H1 (cell line): ENCODE results near the gene ZNF226. TPM values are rescaled to one million over a fixed set of nuclear protein-coding genes. Genes with fewer than 3 reads are reported as not detected.

Experiments used
- CTCF ChIA-PET: fragments of 300-600 bp; sonication (Branson Sonifier 250); formaldehyde crosslinking; loops from one replicate; lab custom pipeline; 2021; ENCODE audit not compliant: partially characterized antibody; lab: Charles Lee
- POLR2A ChIA-PET: fragments of 300-600 bp; sonication (Branson Sonifier 250); formaldehyde crosslinking; loops from one replicate; lab custom pipeline; 2021; ENCODE audit warnings: inconsistent platforms; ENCODE audit not compliant: partially characterized antibody; lab: Charles Lee
- DNase-seq, 2 experiments: peaks; one replicate each; pipeline versions ENCODE4 v3.0.0 to v3.0.0-alpha.2; 2010 to 2022; ENCODE audit warnings: low spot score in 2 of 2, low read depth in 1 of 2, mixed read lengths in 1 of 2
- FAIRE-seq: peaks from 2 replicates; lab custom pipeline; 2011; peaks lifted over from hg19 to GRCh38; lab: Jason Lieb, UNC
- H2AFZ ChIP-seq: 2 replicates; pipeline ENCODE4 v1.8.1; 2012; ENCODE audit warnings: low read length, inconsistent platforms
- H2AK5ac ChIP-seq: 2 replicates; pipeline ENCODE4 v1.6.1; 2013; ENCODE audit warnings: low read depth, low read length
- H2BK120ac ChIP-seq: replicated peaks from 2 replicates; pipeline ENCODE3; 2013; ENCODE audit warnings: low read depth, low read length, inconsistent platforms
- H2BK12ac ChIP-seq: 2 replicates; pipeline ENCODE4 v1.6.1; 2013; ENCODE audit warnings: low read depth, low read length
- H2BK15ac ChIP-seq: 2 replicates; pipeline ENCODE4 v1.6.1; 2013; ENCODE audit warnings: low read length
- H2BK20ac ChIP-seq: 2 replicates; pipeline ENCODE4 v1.6.1; 2013; ENCODE audit warnings: low read length
- H2BK5ac ChIP-seq: 2 replicates; pipeline ENCODE4 v1.6.1; 2013; ENCODE audit warnings: low read depth, low read length
- H3K14ac ChIP-seq: 2 replicates; pipeline ENCODE4 v1.6.1; 2013; ENCODE audit warnings: inconsistent platforms; ENCODE audit not compliant: insufficient read length
- H3K18ac ChIP-seq: 2 replicates; pipeline ENCODE4 v1.6.1; 2013; ENCODE audit warnings: low read length; ENCODE audit errors: extremely low read depth
- H3K23ac ChIP-seq: 2 replicates; pipeline ENCODE4 v1.6.1; 2013; ENCODE audit warnings: inconsistent platforms; ENCODE audit not compliant: insufficient read length
- H3K23me2 ChIP-seq: 2 replicates; pipeline ENCODE4 v1.6.1; 2013; ENCODE audit warnings: low read depth, low read length
- H3K27ac ChIP-seq: 2 replicates; pipeline ENCODE4 v1.6.1; 2011; ENCODE audit warnings: low read depth, low read length, inconsistent platforms
- H3K27me3 ChIP-seq, 4 experiments: replicated peaks in 1 of 4; 1 replicate in 1 of 4; 2 replicates in 3 of 4; pipeline versions ENCODE4 v1.6.1 to v1.8.1; 2011 to 2013; ENCODE audit warnings: low read length in 3 of 4, mild to moderate bottlenecking in 3 of 4, inconsistent platforms in 2 of 4, mixed read lengths in 2 of 4, moderate library complexity in 1 of 4; ENCODE audit not compliant: control insufficient read depth in 3 of 4, insufficient read depth in 3 of 4; ENCODE audit errors: extremely low read depth in 1 of 4
- H3K36me3 ChIP-seq, 4 experiments: 2 replicates each; pipeline versions ENCODE4 v1.6.1 to v1.8.1; 2011 to 2013; ENCODE audit warnings: mild to moderate bottlenecking in 4 of 4, low read length in 3 of 4, moderate library complexity in 2 of 4, control low read depth in 1 of 4, inconsistent platforms in 1 of 4; ENCODE audit not compliant: insufficient read depth in 4 of 4, control insufficient read depth in 2 of 4
- H3K4ac ChIP-seq: replicated peaks from 2 replicates; pipeline ENCODE3; 2013; ENCODE audit warnings: low read length, low read depth, mixed read lengths, inconsistent platforms; ENCODE audit not compliant: insufficient read length
- H3K4me1 ChIP-seq, 4 experiments: replicated peaks in 1 of 4; 1 replicate in 1 of 4; 2 replicates in 3 of 4; pipeline versions ENCODE4 v1.6.1 to v1.8.1; 2011 to 2013; ENCODE audit warnings: low read length in 3 of 4, inconsistent platforms in 2 of 4, mixed read lengths in 1 of 4; ENCODE audit not compliant: insufficient read depth in 4 of 4, control insufficient read depth in 3 of 4
- H3K4me2 ChIP-seq, 2 experiments: 2 replicates each; pipeline versions ENCODE4 v1.6.1 to v1.8.1; 2011 to 2013; ENCODE audit warnings: low read depth in 2 of 2, low read length in 2 of 2, control low read depth in 1 of 2, inconsistent platforms in 1 of 2, mild to moderate bottlenecking in 1 of 2; ENCODE audit not compliant: insufficient read depth in 1 of 2
- H3K4me3 ChIP-seq, 4 experiments: fragments of 200-600, 300-600 bp in 1 of 4; sonication (generic), shearing (Covaris generic), sonication (Bioruptor Twin) in 1 of 4; 2 replicates each; pipeline versions ENCODE4 v1.5.1 to v1.8.1; 2011 to 2016; ENCODE audit warnings: low read length in 4 of 4, low read depth in 3 of 4, control low read depth in 2 of 4, inconsistent platforms in 2 of 4, mild to moderate bottlenecking in 2 of 4, mixed read lengths in 1 of 4, moderate library complexity in 1 of 4; ENCODE audit not compliant: insufficient read depth in 2 of 4; ENCODE audit errors: extremely low read depth in 1 of 4
- H3K56ac ChIP-seq: replicated peaks from 2 replicates; pipeline ENCODE3; 2013; ENCODE audit warnings: low read depth, mild to moderate bottlenecking, mixed read lengths, low read length, inconsistent platforms; ENCODE audit not compliant: insufficient read length
- H3K79me1 ChIP-seq: 2 replicates; pipeline ENCODE4 v1.6.1; 2013; ENCODE audit warnings: low read depth, low read length, control low read depth
- H3K79me2 ChIP-seq, 2 experiments: 2 replicates each; pipeline versions ENCODE4 v1.6.1 to v1.8.1; 2012 to 2013; ENCODE audit warnings: low read length in 2 of 2, mild to moderate bottlenecking in 2 of 2, inconsistent platforms in 1 of 2; ENCODE audit not compliant: insufficient read depth in 2 of 2, control insufficient read depth in 1 of 2
- H3K9ac ChIP-seq, 4 experiments: replicated peaks in 1 of 4; 1 replicate in 1 of 4; 2 replicates in 3 of 4; pipeline versions ENCODE4 v1.6.1 to v1.8.1; 2011 to 2013; ENCODE audit warnings: low read depth in 3 of 4, low read length in 3 of 4, control low read depth in 2 of 4, mild to moderate bottlenecking in 2 of 4, moderate library complexity in 2 of 4, inconsistent platforms in 1 of 4; ENCODE audit errors: extremely low read depth in 1 of 4
- H3K9me3 ChIP-seq, 2 experiments: 2 replicates each; pipeline versions ENCODE4 v1.6.1 to v1.8.1; 2012 to 2013; ENCODE audit warnings: mild to moderate bottlenecking in 2 of 2, moderate library complexity in 2 of 2, control low read depth in 1 of 2, inconsistent platforms in 1 of 2, low read depth in 1 of 2, low read length in 1 of 2, mixed read lengths in 1 of 2; ENCODE audit not compliant: insufficient read depth in 2 of 2
- H4K20me1 ChIP-seq, 2 experiments: replicated peaks in 1 of 2; 2 replicates each; pipeline versions ENCODE3 to v1.8.1; 2011 to 2013; ENCODE audit warnings: inconsistent platforms in 2 of 2, low read length in 2 of 2, mild to moderate bottlenecking in 1 of 2; ENCODE audit not compliant: insufficient read depth in 2 of 2, control insufficient read depth in 1 of 2
- H4K5ac ChIP-seq: 2 replicates; pipeline ENCODE4 v1.6.1; 2013; ENCODE audit warnings: low read length, low read depth, mixed read lengths, inconsistent platforms; ENCODE audit not compliant: insufficient read length
- H4K8ac ChIP-seq: 2 replicates; pipeline ENCODE4 v1.8.0; 2013; ENCODE audit warnings: mild to moderate bottlenecking, moderate library complexity, low read length, inconsistent platforms; ENCODE audit not compliant: insufficient read depth; ENCODE audit errors: extremely low read depth
- H4K91ac ChIP-seq: replicated peaks from 2 replicates; pipeline ENCODE3; 2013; ENCODE audit warnings: low read length, mixed read lengths, inconsistent platforms; ENCODE audit not compliant: insufficient read length
- CHD1 ChIP-seq: IDR thresholded peaks from 2 replicates; pipeline ENCODE4 v1.6.1; 2012; ENCODE audit warnings: low read depth, low read length, improper control_type of control experiment
- MAFK ChIP-seq: IDR thresholded peaks from 2 replicates; pipeline ENCODE4 v1.6.1; 2012; ENCODE audit warnings: low read depth, mild to moderate bottlenecking, improper control_type of control experiment, low read length
- PHF8 ChIP-seq: fragments of 200-600 bp; sonication (generic); conservative IDR thresholded peaks from 2 replicates; pipeline ENCODE4 v1.7.1; 2012; ENCODE audit warnings: low read depth, mild to moderate bottlenecking, inconsistent platforms, low read length, moderate library complexity
- POLR2AphosphoS5 ChIP-seq: IDR thresholded peaks from 2 replicates; pipeline ENCODE4 v1.6.1; 2011; ENCODE audit warnings: low read depth, low read length
- RAD21 ChIP-seq, 2 experiments: IDR thresholded peaks in 1 of 2; conservative IDR thresholded peaks in 1 of 2; 2 replicates each; pipeline ENCODE4 v1.6.1; 2011; ENCODE audit warnings: low read depth in 2 of 2, low read length in 2 of 2, improper control_type of control experiment in 1 of 2, inconsistent platforms in 1 of 2, mild to moderate bottlenecking in 1 of 2, moderate library complexity in 1 of 2
- RNF2 ChIP-seq: fragments of 200-900, 300-1000 bp; sonication (generic); IDR thresholded peaks from 2 replicates; pipeline ENCODE4 v1.7.1; 2016; ENCODE audit warnings: borderline replicate concordance, low read depth, mild to moderate bottlenecking, antibody characterized with exemption, low read length; ENCODE audit not compliant: poor library complexity, severe bottlenecking; ENCODE audit errors: missing control alignments
- RXRA ChIP-seq: IDR thresholded peaks from 2 replicates; pipeline ENCODE4 v1.6.1; 2011; ENCODE audit warnings: low read depth, mild to moderate bottlenecking, low read length, moderate library complexity; ENCODE audit not compliant: insufficient read depth
- SAP30 ChIP-seq: fragments of 300-600 bp; sonication (generic); IDR thresholded peaks from 2 replicates; pipeline ENCODE4 v1.7.1; 2012; ENCODE audit warnings: low read length, moderate library complexity, mild to moderate bottlenecking, inconsistent platforms; ENCODE audit not compliant: insufficient read depth, insufficient replicate concordance
- SP4 ChIP-seq: IDR thresholded peaks from 2 replicates; pipeline ENCODE4 v1.6.1; 2012; ENCODE audit warnings: low read length, inconsistent platforms
- WGBS, 2 experiments: shearing (Covaris generic) in 1 of 2; methylation state at CpG; one replicate each; pipeline versions ENCODE4 v1.1.6 to v1.1.7; 2013 to 2015; ENCODE audit warnings: low lambda C conversion rate in 2 of 2, mixed read lengths in 2 of 2, inconsistent platforms in 1 of 2, low coverage in 1 of 2, missing lambda C conversion rate in 1 of 2; ENCODE audit not compliant: insufficient replicate concordance in 2 of 2, insufficient coverage in 1 of 2, insufficient read length in 1 of 2; ENCODE audit errors: extremely low coverage in 1 of 2, missing lambda C conversion rate in 1 of 2; 5-methylcytosine and 5-hydroxymethylcytosine counted together
- polyA plus RNA-seq, 7 experiments: library from polyadenylated mRNA; depleted of rRNA in 3 of 7; stranded (reverse) in 5 of 7; unstranded in 2 of 7; fragments of >200 nt in 5 of 7; fragments of 200-250 nt in 2 of 7; gene quantifications; 1 replicate in 5 of 7; 2 replicates in 1 of 7; 4 replicates in 1 of 7; pipeline versions ENCODE4 v1.2.1 to v1.2.3, GENCODE V29; 2011 to 2013; ENCODE audit warnings: missing spikeins in 2 of 7, mixed read lengths in 2 of 7
- total RNA-seq: library from RNA; stranded (reverse); fragmentation: NEBNext Ultra II Directional; extraction: Animal tissue kit (Norgen Biotek cat#: 25700); gene quantifications from 2 replicates; pipeline ENCODE4 v1.2.1, GENCODE V29; 2021
- TF ChIP-seq, protein P1 (sequence below): IDR thresholded peaks from 2 replicates; pipeline ENCODE4 v1.6.1; 2011; ENCODE audit warnings: low read depth, mild to moderate bottlenecking, low read length; ENCODE audit not compliant: insufficient read depth

ZNF226 gene
- total and polyA plus RNA-seq, 2 of the 8 experiments (the other 6 are each of a cell fraction or from before 2014, with no cell fraction given) = 4.1 to 18.3 TPM

DNA sequence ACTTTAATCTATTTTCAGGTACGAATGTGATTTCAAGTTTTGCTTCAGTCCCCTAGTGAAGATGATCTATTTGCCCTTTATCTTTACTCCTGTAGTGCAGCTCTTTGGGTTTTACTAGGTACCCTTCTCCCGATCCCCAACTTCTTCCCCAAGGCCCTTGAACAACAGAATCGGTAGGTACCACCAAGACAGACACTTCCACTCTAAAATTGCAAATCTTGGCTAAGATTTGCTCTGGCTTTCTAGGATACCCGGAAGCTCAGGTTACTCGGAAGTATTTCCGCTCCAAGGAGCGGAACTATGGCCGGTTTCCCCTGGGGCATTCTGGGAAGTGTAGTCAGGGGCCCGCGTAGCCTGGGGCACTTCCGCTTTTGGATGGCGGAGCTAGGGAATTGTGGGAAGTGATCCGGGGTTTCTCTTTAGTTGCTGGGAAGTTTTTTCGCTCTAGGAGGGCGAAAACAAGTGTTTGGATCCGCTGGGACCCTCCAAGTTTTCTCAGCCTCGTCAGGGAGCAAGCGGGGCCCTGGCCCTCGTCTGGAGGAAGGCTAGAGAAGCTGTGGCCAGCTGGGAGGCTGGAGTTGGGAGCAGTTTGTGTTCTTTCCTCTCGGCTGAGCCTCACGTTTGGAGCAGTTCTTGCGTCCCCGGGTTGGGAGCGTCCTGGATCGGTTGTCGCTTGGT, 42.4 kb downstream of the ZNF226 start:
- CTCF ChIA-PET = no interaction called here
- H3K27ac ChIP-seq = peak overlapping the region; percentile 13; the same call in 1 of the 2 replicates
- peak overlapping the region; percentile 69 to 75 for H3K4me2 ChIP-seq
- H4K91ac ChIP-seq = peak overlapping the region; percentile 79
- 5% methylated on average over 26 of the region's 26 CpGs; no CpG with 5 or more reads in 1 of the 2 experiments for WGBS, 2 experiments
- H3K23me2 ChIP-seq = no peaks in the 10 kb centered on the region
- DNase-seq = peak; percentile 80 to 81
- H3K79me1 ChIP-seq = no peaks in the 10 kb centered on the region
- no peak overlapping the region for H2BK15ac ChIP-seq
- no peak overlapping the region for H3K56ac ChIP-seq
- no peak overlapping the region for H2BK120ac ChIP-seq
- H2BK12ac ChIP-seq = peak overlapping the region; percentile 62; the same call in 1 of the 2 replicates
- peak overlapping the region; percentile 100 for H2AFZ ChIP-seq
- no peak overlapping the region for H3K14ac ChIP-seq
- no peaks in the 10 kb centered on the region for H3K79me2 ChIP-seq
- H3K9me3 ChIP-seq = peaks cover 15 to 17% of the 10 kb centered on the region in 2 experiments; a peak in 3 of 4 replicates
- H4K8ac ChIP-seq = peak overlapping the region; percentile 94
- POLR2A ChIA-PET = interaction anchor here (0.7 to 2.0 kb wide), 4 partner anchors 40 to 293 kb away, joined by 3 to 12 read pairs (median 4); partner anchors contain the start of genes ZNF180, ZNF223 and ZNF226
- peak overlapping the region; percentile 59 for H4K5ac ChIP-seq
- 0 out of 2 replicates have a peak overlapping the region, but pooled peaks have one; percentile 63 for H3K18ac ChIP-seq
- H3K27me3 ChIP-seq = 0 out of 7 replicates have a peak, but pooled peaks cover 0 to 2% (median 0%) of the 10 kb centered on the region in 4 experiments
- H2AK5ac ChIP-seq = no peak overlapping the region
- no peaks in the 10 kb centered on the region for H3K36me3 ChIP-seq
- no peaks in the 10 kb centered on the region for H4K20me1 ChIP-seq
- peak overlapping the region in 3 of 4 experiments; percentile 74 to 82 (median 75); a peak in 6 of 7 replicates for H3K9ac ChIP-seq
- H3K4me3 ChIP-seq = peak overlapping the region; percentile 63 to 97 (median 86)
- no peaks in the 10 kb centered on the region for H3K4me1 ChIP-seq
- H3K4ac ChIP-seq = no peak overlapping the region
- peak; percentile 95 for FAIRE-seq
- H2BK20ac ChIP-seq = no peak overlapping the region
- H3K23ac ChIP-seq = no peak overlapping the region
- H2BK5ac ChIP-seq = no peak overlapping the region
- TF ChIP-seq CHD1 (no peak), POLR2AphosphoS5 (no peak), PHF8 (peak; percentile 58; the same call in 1 of the 2 replicates), RNF2 (no peak), SAP30 (no peak), RAD21 (IDR thresholded peaks at IDR 0.05 in 1 of 2, conservative IDR thresholded peaks at IDR 0.05 in 1 of 2; ENCODE audit: low read depth in 2 of 2, low read length in 2 of 2) (no peak), MAFK (no peak), RXRA (no peak), SP4 (no peak)
- TF ChIP-seq, protein P1, sequence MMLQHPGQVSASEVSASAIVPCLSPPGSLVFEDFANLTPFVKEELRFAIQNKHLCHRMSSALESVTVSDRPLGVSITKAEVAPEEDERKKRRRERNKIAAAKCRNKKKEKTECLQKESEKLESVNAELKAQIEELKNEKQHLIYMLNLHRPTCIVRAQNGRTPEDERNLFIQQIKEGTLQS = no peak
